Measurements from ENCODE around the gene ADARB1.

- TF ChIP-seq CTCF (conservative IDR thresholded peaks at IDR 0.05; ENCODE audit: low read depth, low read length), result no peak
- TF ChIP-seq EZH2 (IDR thresholded peaks at IDR 0.05; ENCODE audit: borderline replicate concordance, low read depth, low read length, poor library complexity, severe bottlenecking), result no peak
Observed at GRCh38 chr21:45243603-45244002, 169.2 kb downstream of the ADARB1 start.
